ENCODE measurements around the gene ZFP69B.
A peak's percentile ranks its signal among the peaks of the same experiment; 100 is the strongest.
"Not testable (repeated sequence)": the region's sequence is repeated elsewhere in the genome, so short reads cannot be mapped to it uniquely, and the experiment has no call there.

Gene ZFP69B

DNA sequence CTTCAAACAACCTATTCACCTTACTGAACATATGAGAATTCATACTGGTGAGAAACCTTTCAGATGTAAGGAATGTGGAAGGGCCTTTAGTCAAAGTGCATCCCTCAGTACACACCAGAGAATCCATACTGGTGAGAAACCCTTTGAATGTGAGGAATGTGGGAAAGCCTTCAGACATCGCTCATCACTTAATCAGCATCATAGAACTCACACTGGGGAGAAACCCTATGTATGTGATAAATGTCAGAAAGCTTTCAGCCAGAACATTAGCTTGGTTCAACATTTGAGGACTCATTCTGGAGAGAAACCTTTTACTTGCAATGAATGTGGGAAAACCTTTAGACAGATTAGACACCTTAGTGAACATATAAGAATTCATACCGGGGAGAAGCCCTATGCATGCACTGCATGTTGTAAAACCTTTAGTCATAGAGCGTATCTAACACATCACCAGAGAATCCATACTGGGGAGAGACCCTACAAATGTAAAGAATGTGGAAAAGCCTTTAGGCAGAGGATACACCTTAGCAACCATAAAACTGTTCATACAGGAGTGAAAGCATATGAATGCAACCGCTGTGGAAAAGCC is 45.1 kb downstream of the ZFP69B start:
- H2AK5ac ChIP-seq (ENCODE audit: low read length), result no peak overlapping the region
- H3K4ac ChIP-seq (ENCODE audit: low read depth, low read length), result no peak overlapping the region
- H3K36me3 ChIP-seq (ENCODE audit: control insufficient read depth, insufficient read depth, low read length), result no peaks in the 10 kb centered on the region
- no peaks in the 10 kb centered on the region for H3K79me2 ChIP-seq (ENCODE audit: control insufficient read depth, insufficient read depth, low read length)
- no peaks in the 10 kb centered on the region for H3K4me1 ChIP-seq (ENCODE audit: control insufficient read depth, low read depth, low read length)
- H2BK5ac ChIP-seq (ENCODE audit: low read length), result no peak overlapping the region
- no peaks in the 10 kb centered on the region for H3K27me3 ChIP-seq (ENCODE audit: insufficient read depth, low read length, poor library complexity)
- no CpG with 5 or more reads among the region's 4 CpGs for WGBS (ENCODE audit: extremely low coverage, insufficient coverage, low lambda C conversion rate)
- no peak overlapping the region for H3K4me3 ChIP-seq (ENCODE audit: low read length)
- no peak overlapping the region for H3K23ac ChIP-seq (ENCODE audit: low read length)
- H3K79me1 ChIP-seq (ENCODE audit: low read length), result no peaks in the 10 kb centered on the region
- H3K4me2 ChIP-seq (ENCODE audit: low read length), result no peak overlapping the region
- no peak overlapping the region for H2BK15ac ChIP-seq (replicated peaks; ENCODE audit: low read depth)
- no peak overlapping the region for H3K9ac ChIP-seq (ENCODE audit: low read length)
- no peak overlapping the region for H3K56ac ChIP-seq (ENCODE audit: low read length)
- peak; percentile 27 for DNase-seq
- no peak overlapping the region for H2BK120ac ChIP-seq (ENCODE audit: low read depth, low read length)
- H4K8ac ChIP-seq (ENCODE audit: low read depth, low read length), result no peak overlapping the region
- no peak overlapping the region for H4K5ac ChIP-seq (ENCODE audit: low read length)
- no peak overlapping the region for H3K18ac ChIP-seq (ENCODE audit: low read length)
- H3K27ac ChIP-seq (ENCODE audit: low read depth, low read length), result no peak overlapping the region

DNA sequence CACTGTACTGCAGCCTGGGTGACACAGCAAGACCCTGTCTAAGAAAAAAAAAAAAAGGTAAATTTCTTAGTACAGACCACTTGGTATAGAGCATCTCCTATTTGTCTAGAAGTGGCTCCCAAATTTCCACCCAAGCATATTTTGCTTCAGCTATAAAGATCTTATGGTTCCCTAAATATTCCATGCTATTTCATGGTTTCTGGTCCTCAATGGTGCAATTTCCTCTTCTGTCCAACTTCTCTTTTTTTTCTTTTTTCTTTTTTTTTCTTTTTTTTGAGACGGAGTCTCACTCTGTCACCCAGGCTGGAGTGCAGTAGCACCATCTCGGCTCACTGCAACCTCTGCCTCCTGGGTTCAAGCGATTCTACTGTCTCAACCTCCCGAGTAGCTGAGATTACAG is 52.4 kb downstream of the ZFP69B start:
- not testable (repeated sequence) for H3K56ac ChIP-seq (ENCODE audit: low read length); H3K18ac ChIP-seq (ENCODE audit: low read length); H3K36me3 ChIP-seq (ENCODE audit: control insufficient read depth, insufficient read depth, low read length); H3K27ac ChIP-seq (ENCODE audit: low read depth, low read length); H3K9ac ChIP-seq (ENCODE audit: low read length); H3K27me3 ChIP-seq (ENCODE audit: insufficient read depth, low read length, poor library complexity); H3K4me3 ChIP-seq (ENCODE audit: low read length); H3K79me1 ChIP-seq (ENCODE audit: low read length); H4K8ac ChIP-seq (ENCODE audit: low read depth, low read length); H2BK120ac ChIP-seq (ENCODE audit: low read depth, low read length); H4K5ac ChIP-seq (ENCODE audit: low read length); H3K4me1 ChIP-seq (ENCODE audit: control insufficient read depth, low read depth, low read length); H2BK15ac ChIP-seq (replicated peaks; ENCODE audit: low read depth); H3K4me2 ChIP-seq (ENCODE audit: low read length); H3K79me2 ChIP-seq (ENCODE audit: control insufficient read depth, insufficient read depth, low read length); DNase-seq; H2AK5ac ChIP-seq (ENCODE audit: low read length); H3K4ac ChIP-seq (ENCODE audit: low read depth, low read length); H2BK5ac ChIP-seq (ENCODE audit: low read length); H3K23ac ChIP-seq (ENCODE audit: low read length)
- no CpG with 5 or more reads among the region's 4 CpGs for WGBS (ENCODE audit: extremely low coverage, insufficient coverage, low lambda C conversion rate)

DNA sequence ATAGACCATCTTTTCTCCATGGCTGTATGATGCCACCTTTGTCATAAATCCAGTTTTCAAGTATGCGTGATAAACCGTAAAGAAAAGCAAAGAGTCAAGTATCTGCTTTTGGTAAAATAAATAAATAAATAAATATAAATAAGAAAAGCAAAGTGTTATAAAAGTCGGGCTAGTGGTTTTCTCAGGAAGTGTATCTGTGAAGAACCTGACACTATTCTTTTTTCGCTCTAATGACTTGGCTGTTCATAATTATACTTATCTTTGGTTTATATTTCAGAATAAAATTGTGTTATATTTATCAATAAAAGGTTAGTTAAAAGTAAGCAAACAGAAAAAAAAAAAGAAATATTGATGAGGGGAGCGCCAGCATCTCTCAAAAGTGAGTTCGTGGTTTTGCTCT is 57.7 kb downstream of the ZFP69B start:
- peak overlapping the region; percentile 30 for H3K4me2 ChIP-seq (ENCODE audit: low read length)
- peak overlapping the region; percentile 92 for H3K9ac ChIP-seq (ENCODE audit: low read length)
- no peaks in the 10 kb centered on the region for H3K36me3 ChIP-seq (ENCODE audit: control insufficient read depth, insufficient read depth, low read length)
- H2BK15ac ChIP-seq (replicated peaks; ENCODE audit: low read depth), result no peak overlapping the region
- H3K27me3 ChIP-seq (ENCODE audit: insufficient read depth, low read length, poor library complexity), result no peaks in the 10 kb centered on the region
- no peaks in the 10 kb centered on the region for H3K79me1 ChIP-seq (ENCODE audit: low read length)
- H3K56ac ChIP-seq (ENCODE audit: low read length), result peak overlapping the region; percentile 94
- H3K27ac ChIP-seq (ENCODE audit: low read depth, low read length), result no peak overlapping the region
- H2AK5ac ChIP-seq (ENCODE audit: low read length), result no peak overlapping the region
- H3K4ac ChIP-seq (ENCODE audit: low read depth, low read length), result peak overlapping the region; percentile 63
- H3K18ac ChIP-seq (ENCODE audit: low read length), result no peak overlapping the region
- DNase-seq, result no peak
- H4K5ac ChIP-seq (ENCODE audit: low read length), result no peak overlapping the region
- no peaks in the 10 kb centered on the region for H3K4me1 ChIP-seq (ENCODE audit: control insufficient read depth, low read depth, low read length)
- H2BK120ac ChIP-seq (ENCODE audit: low read depth, low read length), result no peak overlapping the region
- no peak overlapping the region for H4K8ac ChIP-seq (ENCODE audit: low read depth, low read length)
- no peak overlapping the region for H2BK5ac ChIP-seq (ENCODE audit: low read length)
- WGBS (ENCODE audit: extremely low coverage, insufficient coverage, low lambda C conversion rate), result no CpG with 5 or more reads among the region's 6 CpGs
- peak overlapping the region; percentile 84 for H3K4me3 ChIP-seq (ENCODE audit: low read length)
- H3K23ac ChIP-seq (ENCODE audit: low read length), result no peak overlapping the region
- no peaks in the 10 kb centered on the region for H3K79me2 ChIP-seq (ENCODE audit: control insufficient read depth, insufficient read depth, low read length)

DNA sequence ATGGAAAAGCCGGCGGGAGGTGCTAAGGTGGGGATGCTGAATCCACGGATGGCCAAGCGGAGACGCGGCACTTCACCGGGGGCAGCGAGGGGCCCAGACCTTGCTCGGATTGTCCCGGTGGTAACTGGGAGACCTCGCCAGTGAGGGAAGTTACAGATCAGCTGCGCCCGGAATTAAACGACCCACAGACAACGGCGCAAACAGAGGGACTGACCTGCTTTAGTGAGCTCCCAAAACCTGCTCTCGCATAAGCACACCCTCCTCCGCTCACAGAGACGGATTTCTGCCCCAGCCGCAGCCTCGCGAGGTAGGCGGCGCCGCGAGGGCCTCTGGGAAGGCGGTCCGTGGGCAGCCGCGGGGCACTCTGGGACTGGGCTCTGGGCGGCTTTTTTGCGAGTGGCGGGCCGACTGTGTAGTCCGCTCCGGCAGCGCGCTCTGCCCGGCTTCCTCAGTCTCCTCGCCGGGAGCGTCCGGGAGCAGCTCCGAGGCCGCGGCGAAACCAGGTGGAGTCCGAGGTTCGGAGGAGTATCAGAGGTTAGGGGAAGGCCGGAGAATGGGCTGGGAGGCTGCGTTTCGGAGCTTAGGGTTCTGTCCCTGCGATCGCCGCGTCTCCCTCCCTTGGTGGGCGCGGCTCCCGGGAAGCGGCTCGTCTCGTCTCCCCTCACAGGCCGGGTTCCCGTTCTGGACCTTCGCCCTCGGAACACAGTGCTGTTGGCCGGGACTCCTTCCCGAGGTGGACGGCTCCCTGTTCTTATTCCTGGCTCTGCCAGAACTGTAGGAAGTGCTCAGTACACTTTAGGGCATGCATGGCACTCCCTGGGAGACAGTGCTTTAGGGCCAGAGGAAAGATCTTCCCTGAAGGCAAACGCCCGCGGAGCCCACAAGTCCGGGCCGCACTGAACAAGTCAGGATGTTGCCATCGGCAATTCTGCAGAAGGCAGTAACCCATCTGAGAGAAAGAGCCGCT is 58.4 kb downstream of the ZFP69B start, which contains the start of gene EXO5:
Gene EXO5, plus strand, starts transcription at position 393 of the 967 bp plus-strand sequence. CDS start 5,778 bp downstream, outside the sequence.
- WGBS (ENCODE audit: extremely low coverage, insufficient coverage, low lambda C conversion rate), result no CpG with 5 or more reads among the region's 76 CpGs
- Histone ChIP-seq H3K36me3 (ENCODE audit: control insufficient read depth, insufficient read depth, low read length) (no peaks in the 10 kb centered on the region), H3K27ac (ENCODE audit: low read depth, low read length) (no peak within 1 kb of the TSS)

More for the DNA sequence above, 58.4 kb downstream of the ZFP69B start, which contains the start of gene EXO5:
- H3K56ac ChIP-seq (ENCODE audit: low read length), result peak within 1 kb of the TSS; percentile 94
- no peaks in the 10 kb centered on the region for H3K79me1 ChIP-seq (ENCODE audit: low read length)
- H3K23ac ChIP-seq (ENCODE audit: low read length), result peak within 1 kb of the TSS; percentile 97
- no peak within 1 kb of the TSS for H3K18ac ChIP-seq (ENCODE audit: low read length)
- DNase-seq, result peak; percentile 71
- H4K8ac ChIP-seq (ENCODE audit: low read depth, low read length), result no peak within 1 kb of the TSS
- no peak within 1 kb of the TSS for H4K5ac ChIP-seq (ENCODE audit: low read length)
- no peak within 1 kb of the TSS for H2BK5ac ChIP-seq (ENCODE audit: low read length)
- H3K4me3 ChIP-seq (ENCODE audit: low read length), result peak within 1 kb of the TSS; percentile 84
- H2BK15ac ChIP-seq (replicated peaks; ENCODE audit: low read depth), result no peak within 1 kb of the TSS
- peak within 1 kb of the TSS; percentile 63 for H3K4ac ChIP-seq (ENCODE audit: low read depth, low read length)
- peak within 1 kb of the TSS; percentile 92 for H3K9ac ChIP-seq (ENCODE audit: low read length)
- H3K79me2 ChIP-seq (ENCODE audit: control insufficient read depth, insufficient read depth, low read length), result no peaks in the 10 kb centered on the region
- no peak within 1 kb of the TSS for H2AK5ac ChIP-seq (ENCODE audit: low read length)
- H2BK120ac ChIP-seq (ENCODE audit: low read depth, low read length), result no peak within 1 kb of the TSS
- no peaks in the 10 kb centered on the region for H3K27me3 ChIP-seq (ENCODE audit: insufficient read depth, low read length, poor library complexity)
- H3K4me1 ChIP-seq (ENCODE audit: control insufficient read depth, low read depth, low read length), result no peaks in the 10 kb centered on the region
- peak within 1 kb of the TSS; percentile 30 for H3K4me2 ChIP-seq (ENCODE audit: low read length)

Data from mesendoderm (in vitro differentiated cells).